HG02981 (cell line): ENCODE data around the gene UXT.

Experiments
- ATAC-seq: cut with Tn5 transposase; IDR thresholded peaks from one replicate; pipeline ENCODE4 v1.9.1; 2021; ENCODE audit warnings: mild to moderate bottlenecking, moderate library complexity; ENCODE audit not compliant: unreplicated experiment

Gene UXT

DNA sequence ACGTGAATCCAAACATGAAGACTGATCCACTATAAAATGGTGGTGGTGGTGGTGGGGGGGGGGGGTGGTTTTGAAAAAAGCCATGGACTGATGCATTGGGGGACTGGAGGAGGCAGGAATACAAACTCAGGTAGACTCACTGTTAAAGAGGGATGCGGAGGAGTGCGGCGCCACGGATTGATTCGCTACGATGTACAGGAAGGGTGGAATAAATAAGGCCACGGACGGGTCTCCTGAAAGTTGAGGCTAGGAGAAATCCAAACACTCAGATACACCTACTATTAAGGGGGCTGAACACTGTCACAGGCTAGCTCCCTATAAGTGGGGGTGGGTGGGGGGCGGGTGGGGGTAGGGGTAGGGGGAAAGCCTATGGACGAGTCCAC lies 9.2 kb downstream of the UXT start:
- no peak for ATAC-seq

- no peak for ATAC-seq
Observed at GRCh38 chrX:47649271-47649670, 9.7 kb downstream of the UXT start.

GRCh38 chrX:47648376-47648775 lies 10.6 kb downstream of the UXT start:
- ATAC-seq, result no peak

GRCh38 chrX:47646636-47647035 lies 12.3 kb downstream of the UXT start:
- ATAC-seq, result no peak

DNA sequence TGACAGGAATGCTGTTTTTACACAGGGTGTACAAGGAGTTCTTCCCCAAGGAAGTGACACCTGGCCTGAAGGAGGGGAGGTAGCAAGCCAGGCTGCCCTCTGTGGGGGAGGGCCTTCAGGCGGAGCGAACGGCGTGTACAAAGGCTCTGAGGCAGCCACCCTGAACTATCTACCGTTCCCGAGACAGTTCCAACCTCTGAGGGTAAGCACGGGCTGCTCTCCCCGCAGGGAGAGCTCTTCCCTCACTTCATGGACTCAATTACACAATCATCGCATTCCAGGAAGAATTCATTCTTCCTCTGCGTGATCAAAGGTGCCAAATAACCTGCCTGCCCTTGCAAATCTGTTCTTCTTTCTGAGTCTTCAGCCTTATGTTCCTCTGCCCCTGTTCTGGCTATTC lies 13.4 kb downstream of the UXT start:
- ATAC-seq, result no peak

- ATAC-seq, result no peak
Observed at GRCh38 chrX:47644557-47645091, 14.4 kb downstream of the UXT start.

DNA sequence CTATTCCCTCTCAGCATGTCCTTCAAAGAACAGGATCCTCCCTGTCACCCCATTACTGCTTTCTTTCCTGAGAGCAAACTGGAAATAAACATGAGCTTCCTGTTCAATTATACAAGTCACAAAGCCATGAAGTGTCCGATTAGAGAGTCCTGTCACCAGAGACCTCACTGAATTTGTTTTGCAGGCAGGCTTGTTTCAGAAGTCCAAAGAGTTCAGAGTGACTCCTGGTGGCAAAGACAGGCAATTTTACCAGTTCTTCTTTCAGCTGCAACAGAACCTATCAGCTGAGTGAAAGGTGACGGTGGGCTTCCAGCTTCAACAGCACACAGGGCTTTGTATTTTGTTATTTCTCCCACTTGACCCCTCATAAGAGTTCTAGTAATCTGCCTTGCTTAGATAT lies 15.1 kb downstream of the UXT start:
- ATAC-seq, result no peak

DNA sequence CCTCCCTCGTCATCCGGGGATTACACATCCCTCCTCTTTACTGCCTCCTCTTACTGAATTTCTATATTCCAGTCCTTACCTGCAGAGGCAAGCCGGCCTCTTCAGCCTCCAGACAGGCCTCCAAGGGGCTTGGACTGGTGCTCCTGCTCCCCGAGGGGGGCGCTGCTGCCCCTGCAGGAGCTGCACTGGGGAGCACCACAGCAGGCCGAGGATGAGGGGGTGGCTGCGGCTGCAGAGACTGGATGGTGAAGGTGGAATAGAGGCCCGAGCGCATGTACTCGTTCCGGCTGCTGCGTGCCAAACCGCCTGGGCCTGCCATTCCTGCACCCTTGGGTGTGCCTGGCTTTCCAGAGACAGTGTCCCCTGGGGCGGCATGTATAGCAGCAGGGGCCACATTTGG lies 20.2 kb downstream of the UXT start:
- ATAC-seq, result no peak

DNA sequence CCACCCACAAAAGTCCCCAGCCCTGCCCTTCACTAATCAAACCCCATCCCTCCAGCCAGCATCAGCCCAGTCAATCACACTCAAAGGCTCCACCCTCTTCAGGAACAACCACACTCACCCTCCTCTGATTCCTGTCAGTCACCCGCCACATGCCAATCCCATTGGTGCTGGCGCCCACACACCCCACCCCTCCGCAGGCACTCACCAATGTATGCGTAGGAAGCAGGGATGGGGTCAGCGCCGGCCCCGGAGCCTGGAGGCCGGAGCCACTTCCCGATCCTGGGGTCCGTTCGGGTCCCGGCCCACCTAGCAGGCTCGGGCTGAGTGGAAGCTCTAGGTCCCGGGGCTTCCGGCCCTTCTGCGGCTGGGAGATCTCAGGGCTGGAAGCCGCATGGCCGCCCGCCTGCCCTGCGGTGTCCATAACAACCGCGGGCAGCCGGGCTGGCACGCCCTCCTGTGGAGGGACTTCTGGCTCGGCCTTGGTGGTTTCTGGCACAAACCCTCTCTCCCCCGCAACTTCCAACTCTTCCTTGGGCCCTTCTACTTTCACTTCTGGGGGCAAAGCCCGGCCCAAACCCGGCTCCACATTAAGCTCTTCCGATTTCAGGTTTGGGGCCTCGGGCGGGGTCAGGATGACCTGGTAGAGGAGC lies 21.3 kb downstream of the UXT start:
- ATAC-seq, result peak; percentile 62

- ATAC-seq, result no peak
Observed at GRCh38 chrX:47634871-47635575, 24.0 kb downstream of the UXT start.

DNA sequence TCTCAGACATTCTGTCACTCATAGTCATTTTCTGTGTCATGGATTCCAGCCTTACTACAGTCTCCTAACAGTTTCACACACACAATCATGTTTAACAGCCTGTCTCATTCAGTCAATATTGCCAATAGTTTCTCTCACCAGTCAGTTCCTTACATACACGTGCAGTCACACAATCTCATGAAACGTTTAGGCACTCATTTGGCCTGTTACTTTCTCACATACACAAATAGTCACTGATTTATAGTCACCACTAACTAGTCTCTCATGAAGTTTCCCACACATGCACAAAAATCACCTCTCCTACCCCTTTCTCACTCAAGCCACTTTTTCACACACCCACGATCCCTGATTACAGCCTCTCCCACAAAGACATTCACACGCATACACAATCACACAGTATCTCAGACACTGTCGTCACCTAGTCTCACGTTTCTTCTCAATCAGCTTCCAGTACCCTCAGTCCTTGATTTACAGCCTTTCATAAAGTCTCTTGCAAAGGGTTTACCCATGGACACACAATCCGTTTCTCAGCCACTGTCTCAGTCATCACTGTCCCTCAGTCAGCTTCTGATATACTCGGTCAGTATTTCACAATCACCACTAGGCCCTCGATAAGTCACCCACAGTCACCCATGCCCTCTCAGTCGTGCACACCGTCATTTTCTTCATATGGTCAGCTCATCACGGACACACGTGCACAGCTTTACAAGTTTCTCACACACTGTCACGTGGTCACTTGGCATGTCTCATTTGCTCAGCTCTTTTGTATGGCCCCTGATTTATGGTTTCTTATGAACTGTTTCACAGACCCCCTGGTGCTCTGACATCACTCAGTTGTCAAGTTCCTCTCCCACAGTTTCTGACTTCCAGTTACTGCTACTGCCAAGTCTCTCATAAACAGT lies 25.0 kb downstream of the UXT start:
- ATAC-seq, result no peak

GRCh38 chrX:47632666-47633065 lies 26.3 kb downstream of the UXT start:
- ATAC-seq, result no peak

DNA sequence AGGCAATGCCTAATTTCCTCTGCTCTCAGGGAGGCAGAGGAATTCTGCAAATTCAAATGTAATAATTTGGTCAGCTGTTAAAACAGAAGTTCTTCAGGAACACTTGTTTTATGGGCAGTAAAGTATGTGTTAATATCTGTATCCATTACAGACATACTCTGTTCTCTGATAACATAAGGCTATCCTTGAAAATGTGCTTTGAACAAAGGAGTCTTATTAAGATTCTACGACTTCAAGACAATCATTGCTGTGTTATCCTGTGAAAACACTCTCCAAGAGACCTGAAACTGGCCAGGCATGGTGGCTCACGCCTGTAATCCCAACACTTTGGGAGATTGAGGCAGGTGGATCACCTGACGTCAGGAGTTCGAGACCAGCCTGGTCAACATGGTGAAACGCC lies 27.3 kb downstream of the UXT start:
- ATAC-seq, result no peak

DNA sequence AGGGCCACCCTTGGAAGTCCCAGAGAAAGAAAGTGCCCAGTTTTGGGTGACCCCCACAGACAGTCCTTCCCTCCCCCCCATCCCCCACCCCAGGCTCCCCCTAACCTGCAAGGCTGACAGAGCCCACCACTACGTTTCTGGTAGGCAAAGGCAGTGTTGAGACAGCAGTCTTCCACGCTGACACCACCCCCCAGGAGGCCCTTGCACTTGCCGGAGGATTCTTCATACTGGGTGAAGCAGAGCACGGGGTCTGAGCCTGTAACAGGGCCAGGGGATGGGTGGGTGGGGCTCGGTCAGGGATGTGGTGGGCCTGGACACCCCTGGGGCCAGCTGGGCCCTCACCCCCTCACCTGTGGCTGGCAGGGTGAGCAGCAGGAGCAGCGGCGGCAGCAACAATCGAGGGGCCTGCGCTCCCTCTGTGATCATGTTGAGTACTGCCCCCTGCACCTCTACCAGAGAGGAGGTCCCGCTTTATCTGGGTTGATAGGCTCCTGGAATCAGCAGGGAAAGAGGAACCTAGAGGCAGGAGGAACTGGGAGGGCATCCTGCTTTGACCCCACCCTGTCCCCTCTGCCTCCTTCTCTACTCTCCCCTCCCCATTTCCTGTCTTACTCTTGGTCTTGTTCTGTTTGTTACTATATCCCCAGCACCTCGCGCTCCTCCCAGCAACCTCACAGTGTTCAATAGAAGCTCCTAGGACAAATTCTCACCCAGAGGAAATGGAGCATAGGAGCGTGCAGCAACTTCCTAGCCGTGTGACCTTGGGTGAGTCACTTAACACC lies 29.4 kb downstream of the UXT start, which contains the start of gene CFP:
Gene CFP (minus strand): TSS at position 512 of the 782 bp plus-strand sequence. CDS start 86 bp downstream, at position 426.
- no peak for ATAC-seq

GRCh38 chrX:47628982-47629381 lies 30.0 kb downstream of the UXT start:
- ATAC-seq, result no peak

DNA sequence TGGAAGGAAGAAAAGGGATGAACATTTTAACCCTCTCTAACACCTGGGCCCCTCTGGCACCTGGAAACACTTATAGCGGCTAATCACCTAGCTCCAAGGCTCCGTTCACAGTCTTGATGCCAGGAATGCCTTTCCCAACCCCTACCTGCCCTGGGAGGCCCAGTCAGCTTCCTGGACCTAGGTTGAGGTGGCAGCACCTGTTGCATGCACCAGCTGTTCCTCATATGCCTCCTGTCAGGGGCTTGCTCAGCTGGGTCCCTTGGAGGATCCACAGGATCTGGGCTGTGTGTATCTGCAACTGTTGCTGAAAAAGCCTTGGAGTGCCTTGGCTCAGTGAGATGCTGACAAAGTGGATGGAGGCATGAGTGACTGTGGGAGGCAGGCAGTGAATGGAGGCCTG lies 33.6 kb downstream of the UXT start:
- ATAC-seq, result no peak

DNA sequence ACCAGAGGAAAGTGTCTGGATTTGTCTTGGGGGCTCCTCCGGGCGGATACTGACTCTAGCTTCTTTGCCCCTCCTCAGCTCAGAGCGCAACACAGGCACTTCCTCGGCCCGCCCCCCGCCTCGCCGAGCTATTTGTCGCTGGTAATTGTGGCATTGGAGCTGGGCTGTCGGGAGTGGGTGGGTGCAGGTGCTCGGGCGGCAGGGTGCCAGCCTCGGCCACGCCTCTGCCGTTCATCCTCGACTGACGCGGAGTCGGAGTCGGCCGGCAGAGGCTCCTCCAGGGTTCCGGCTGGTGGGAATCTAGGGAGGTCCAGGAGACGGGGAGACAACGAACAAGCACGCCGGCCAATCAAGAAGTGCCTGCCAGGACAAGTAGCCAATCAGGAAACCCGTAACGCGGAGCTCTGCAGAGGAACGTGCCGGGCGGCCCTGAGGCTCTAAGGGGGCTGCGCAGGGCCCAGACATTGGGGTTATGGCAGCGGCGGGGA lies 35.4 kb downstream of the UXT start:
- no peak for ATAC-seq

- ATAC-seq, result no peak
Observed at GRCh38 chrX:47621851-47622250, 37.1 kb downstream of the UXT start.

- ATAC-seq, result no peak
Observed at GRCh38 chrX:47620303-47620685, 38.7 kb downstream of the UXT start.

DNA sequence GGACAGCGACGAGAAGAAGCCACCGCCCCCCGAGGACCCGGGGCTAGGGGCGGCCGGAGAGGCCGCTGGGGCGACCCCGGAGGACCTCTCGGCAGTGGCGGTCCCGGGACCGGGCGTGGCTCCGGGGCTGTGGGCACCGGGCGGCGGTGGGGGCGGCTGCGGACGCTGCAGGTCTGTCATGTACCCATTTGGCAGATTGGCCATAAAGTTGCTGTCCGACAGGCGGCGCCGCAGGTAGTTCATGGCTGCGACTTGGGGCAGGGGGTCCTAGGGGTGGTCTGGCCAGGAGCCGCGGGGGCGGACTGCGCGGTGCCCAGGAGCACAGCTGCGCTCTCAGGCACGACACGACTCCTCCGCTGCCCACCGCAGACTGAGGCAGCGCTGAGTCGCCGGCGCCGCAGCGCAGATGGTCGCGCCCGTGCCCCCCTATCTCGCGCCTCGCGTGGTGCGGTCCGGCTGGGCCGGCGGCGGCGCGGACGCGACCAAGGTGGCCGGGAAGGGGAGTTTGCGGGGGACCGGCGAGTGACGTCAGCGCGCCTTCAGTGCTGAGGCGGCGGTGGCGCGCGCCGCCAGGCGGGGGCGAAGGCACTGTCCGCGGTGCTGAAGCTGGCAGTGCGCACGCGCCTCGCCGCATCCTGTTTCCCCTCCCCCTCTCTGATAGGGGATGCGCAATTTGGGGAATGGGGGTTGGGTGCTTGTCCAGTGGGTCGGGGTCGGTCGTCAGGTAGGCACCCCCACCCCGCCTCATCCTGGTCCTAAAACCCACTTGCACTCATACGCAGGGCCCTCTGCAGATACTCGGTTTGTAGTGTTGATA lies 39.3 kb downstream of the UXT start, which contains the start of gene SYN1:
Gene SYN1 (minus strand): TSS at position 372 of the 817 bp plus-strand sequence. CDS start 129 bp downstream, at position 243.
- peak; percentile 59 for ATAC-seq
